K562 (cell line): ENCODE measurements around the gene MMP20. TPM values are rescaled to one million over a fixed set of nuclear protein-coding genes. Genes with fewer than 3 reads are reported as not detected.

Experiments used
- ATAC-seq: fragments of 200-7000 bp; cut with Tn5 transposase; 3 replicates; pipeline ENCODE4 v1.9.1; 2020; ENCODE audit warnings: moderate library complexity
- BruUV-seq: library from RNA; stranded (reverse); fragments of 400-500 nt; replicated peaks from 2 replicates; lab custom pipeline; 2021; lab: Mats Ljungman, UMichigan
- CTCF ChIA-PET: fragments of 300-600 bp; formaldehyde crosslinking; extraction: SDS; loops from one replicate; lab custom pipeline; 2021; ENCODE audit warnings: low intra/inter-chr PET ratio; lab: Yijun Ruan, JAX
- POLR2A ChIA-PET: fragments of 300-600, 350-650 bp; sonication (Branson Sonifier 250); formaldehyde crosslinking; extraction: SDS; loops from one replicate; lab custom pipeline; 2021; ENCODE audit warnings: antibody characterized with exemption, inconsistent platforms; lab: Yijun Ruan, JAX
- DNase-seq, 4 experiments: peaks; one replicate each; pipeline versions ENCODE4 v3.0.0 to v3.0.0-alpha.2; 2011 to 2018; ENCODE audit warnings: low spot score in 3 of 4, mixed read lengths in 3 of 4; ENCODE audit errors: extremely low read depth in 1 of 4
- FAIRE-seq: peaks from 2 replicates; lab custom pipeline; 2011; peaks lifted over from hg19 to GRCh38; lab: Jason Lieb, UNC
- H2AFZ ChIP-seq: 2 replicates; pipeline ENCODE4 v1.6.0; 2011; ENCODE audit warnings: low read depth, low read length, control low read depth, inconsistent platforms
- H3K27ac ChIP-seq: fragments of 200-600 bp; 3 replicates; pipeline ENCODE4 v1.8.0; 2011; ENCODE audit warnings: low read depth, mild to moderate bottlenecking, control low read depth, inconsistent platforms, low read length, moderate library complexity, mixed read lengths; ENCODE audit errors: extremely low read depth
- H3K27me3 ChIP-seq, 2 experiments: fragments of 300-600 bp in 1 of 2; 2 replicates in 1 of 2; 3 replicates in 1 of 2; pipeline versions ENCODE4 v1.6.0 to v1.8.0; 2011; ENCODE audit warnings: inconsistent platforms in 2 of 2, low read length in 2 of 2, mild to moderate bottlenecking in 1 of 2, mixed read lengths in 1 of 2, moderate library complexity in 1 of 2; ENCODE audit not compliant: control insufficient read depth in 2 of 2, insufficient read depth in 2 of 2
- H3K36me3 ChIP-seq: fragments of 300-600 bp; 3 replicates; pipeline ENCODE4 v1.8.0; 2011; ENCODE audit warnings: mild to moderate bottlenecking, low read length, inconsistent platforms; ENCODE audit not compliant: control insufficient read depth, insufficient read depth
- H3K4me1 ChIP-seq, 2 experiments: fragments of 200-600 bp in 1 of 2; replicated peaks in 1 of 2; 2 replicates in 1 of 2; 3 replicates in 1 of 2; pipeline versions ENCODE4 v1.5.1 to v1.8.0; 2011; ENCODE audit warnings: inconsistent platforms in 2 of 2, low read length in 2 of 2, mild to moderate bottlenecking in 1 of 2, mixed read lengths in 1 of 2, moderate library complexity in 1 of 2; ENCODE audit not compliant: control insufficient read depth in 2 of 2, insufficient read depth in 2 of 2
- H3K4me2 ChIP-seq: 2 replicates; pipeline ENCODE4 v1.6.1; 2011; ENCODE audit warnings: low read length, control low read depth, inconsistent platforms, mixed read lengths; ENCODE audit not compliant: insufficient read depth
- H3K4me3 ChIP-seq: fragments of 200-600 bp; sonication (generic), shearing (Covaris generic); 2 replicates; pipeline ENCODE4 v1.5.1; 2016; ENCODE audit warnings: control low read depth, inconsistent platforms
- H3K79me2 ChIP-seq: fragments of 200-600 bp; 3 replicates; pipeline ENCODE4 v1.8.0; 2011; ENCODE audit warnings: low read length, inconsistent platforms; ENCODE audit not compliant: control insufficient read depth, insufficient read depth
- H3K9ac ChIP-seq, 2 experiments: 2 replicates each; pipeline versions ENCODE4 v1.6.0 to v1.6.1; 2011; ENCODE audit warnings: low read depth in 2 of 2, low read length in 2 of 2, control low read depth in 1 of 2, inconsistent platforms in 1 of 2, mild to moderate bottlenecking in 1 of 2, mixed read lengths in 1 of 2; ENCODE audit not compliant: insufficient read depth in 1 of 2
- H3K9me1 ChIP-seq: one replicate; pipeline ENCODE4 v1.6.0; 2011; ENCODE audit warnings: inconsistent platforms, mild to moderate bottlenecking, low read length, moderate library complexity; ENCODE audit not compliant: control insufficient read depth, insufficient read depth
- H3K9me3 ChIP-seq: replicated peaks from 2 replicates; pipeline ENCODE4 v1.5.1; 2011; ENCODE audit warnings: low read depth, low read length, inconsistent platforms; ENCODE audit not compliant: control insufficient read depth, insufficient read depth
- H4K20me1 ChIP-seq: replicated peaks from 2 replicates; pipeline ENCODE4 v1.6.1; 2011; ENCODE audit warnings: low read length, inconsistent platforms, mixed read lengths; ENCODE audit not compliant: control insufficient read depth, insufficient read depth
- MIER1 ChIP-seq: fragments of 450-650 bp; IDR thresholded peaks from 2 replicates; pipeline ENCODE4 v1.6.1; 2016; ENCODE audit warnings: antibody characterized with exemption, mild to moderate bottlenecking, low read depth
- NR2C1 ChIP-seq, 2 experiments: fragments of 450-650 bp; IDR thresholded peaks; 2 replicates each; pipeline ENCODE4 v1.6.1; 2017; ENCODE audit warnings: mild to moderate bottlenecking in 2 of 2, antibody characterized with exemption in 1 of 2, inconsistent platforms in 1 of 2, missing compliant biosample characterization in 1 of 2, missing genetic modification characterization in 1 of 2
- NR2C2 ChIP-seq, 2 experiments: fragments of 200-800 bp in 1 of 2; sonication (Bioruptor generic) in 1 of 2; sonication (generic) in 1 of 2; formaldehyde crosslinking in 1 of 2; IDR thresholded peaks; 2 replicates each; pipeline versions ENCODE4 v1.6.1 to v1.8.0; 2016 to 2022; ENCODE audit warnings: mild to moderate bottlenecking in 1 of 2, missing compliant biosample characterization in 1 of 2, missing genetic modification characterization in 1 of 2, missing genetic modification reagents in 1 of 2
- PPARD ChIP-seq: fragments of 250-450 bp; sonication (Bioruptor Pico); IDR thresholded peaks from 2 replicates; pipeline ENCODE4 v1.8.0; 2022; ENCODE audit warnings: inconsistent platforms, mild to moderate bottlenecking, moderate library complexity
- RCOR1 ChIP-seq, 2 experiments: IDR thresholded peaks; 2 replicates each; pipeline ENCODE4 v1.6.1; 2012; ENCODE audit warnings: low read depth in 2 of 2, low read length in 2 of 2, borderline replicate concordance in 1 of 2, improper control_type of control experiment in 1 of 2
- SNAPC5 ChIP-seq: fragments of 250-450 bp; sonication (Bioruptor Pico); IDR thresholded peaks from 2 replicates; pipeline ENCODE4 v1.8.0; 2021; ENCODE audit warnings: moderate library complexity, mild to moderate bottlenecking, inconsistent platforms
- TAF15 ChIP-seq: fragments of 200-400 bp; formaldehyde crosslinking; IDR thresholded peaks from 2 replicates; pipeline ENCODE4 v1.6.1; 2017; ENCODE audit warnings: mild to moderate bottlenecking, low read depth, low read length, moderate library complexity
- ZBTB43 ChIP-seq: sonication (generic); formaldehyde crosslinking; IDR thresholded peaks from 2 replicates; pipeline ENCODE4 v1.8.0; 2023; ENCODE audit warnings: mild to moderate bottlenecking, missing genetic modification reagents
- WGBS: fragments of 100-300 bp; shearing (Covaris generic); methylation state at CpG from one replicate; pipeline ENCODE4 v1.1.6; 2016; ENCODE audit warnings: low coverage, mixed read lengths; ENCODE audit not compliant: insufficient coverage; ENCODE audit errors: missing lambda C conversion rate; 5-methylcytosine and 5-hydroxymethylcytosine counted together
- in situ Hi-C: fragments of 300-500 bp; cut with MboI; formaldehyde crosslinking; loops from 4 replicates; pipeline ENCODE4 v1.15.0; 2018; ENCODE audit warnings: inconsistent platforms, mixed read lengths
- intact Hi-C: fragments of 100-400 bp; cut with micrococcal nuclease; formaldehyde crosslinking; loops from 2 replicates; pipeline ENCODE4 v1.14.2; 2022
- polyA plus RNA-seq, 8 experiments: library from polyadenylated mRNA; depleted of rRNA in 4 of 8; stranded (reverse) in 5 of 8; unstranded in 3 of 8; fragments of >200 nt; fragmentation: Nextera tagmentation in 2 of 8; fragmentation: Illumina TruSeq in 1 of 8; extraction: Ambion mirVana in 2 of 8; extraction: Trizol in 1 of 8; gene quantifications; 2 replicates each; pipeline versions ENCODE4 v1.2.1 to v1.2.3, GENCODE V29; 2011 to 2014; ENCODE audit warnings: inconsistent platforms in 1 of 8, missing spikeins in 1 of 8
- total RNA-seq, 7 experiments: library from RNA; depleted of rRNA in 6 of 7; stranded (reverse); fragments of >200 nt in 6 of 7; fragmentation: Illumina TruSeq in 2 of 7; extraction: Trizol in 2 of 7; gene quantifications; 2 replicates each; pipeline versions ENCODE4 v1.2.1 to v1.2.3, GENCODE V29; 2011 to 2021; ENCODE audit warnings: low replicate concordance in 1 of 7

MMP20 gene
- total and polyA plus RNA-seq, 9 of the 15 experiments (the other 6 are each of a cell fraction or from before 2014, with no cell fraction given) = not detected

- TF ChIP-seq RCOR1 (IDR thresholded peaks at IDR 0.05; ENCODE audit: borderline replicate concordance in 1 of 2, low read depth in 2 of 2, low read length in 2 of 2) (no peak), NR2C2 (CRISPR knock-in tag; IDR thresholded peaks at IDR 0.05) (no peak), NR2C2 (tag; IDR thresholded peaks at IDR 0.05) (peak; percentile 65), PPARD (CRISPR knock-in tag) (no peak), NR2C1 (IDR thresholded peaks at IDR 0.05) (peak; percentile 60; the same call in 1 of the 2 replicates), NR2C1 (tag; IDR thresholded peaks at IDR 0.05) (peak; percentile 69)
- TF ChIP-seq, all 486 proteins: peak for 2
- H3K79me2 ChIP-seq = no peaks in the 10 kb centered on the region
- DNase-seq = no peak
- no peaks in the 10 kb centered on the region for H3K9me3 ChIP-seq
- H3K4me2 ChIP-seq = no peak overlapping the region; the same call in 1 of the 2 replicates
- H3K9ac ChIP-seq = no peak overlapping the region
- ChIA-PET CTCF (no interaction called here), POLR2A (no interaction called here)
- no TSS peak for BruUV-seq
- H2AFZ ChIP-seq = no peak overlapping the region
- no peaks in the 10 kb centered on the region for H3K36me3 ChIP-seq
- no peaks in the 10 kb centered on the region for H3K9me1 ChIP-seq
- no peak overlapping the region for H3K27ac ChIP-seq
- ATAC-seq = peak; percentile 27; the same call in 1 of the 3 replicates
- no peak overlapping the region for H3K4me3 ChIP-seq
- FAIRE-seq = no peak
- H3K4me1 ChIP-seq = no peaks in the 10 kb centered on the region
- H4K20me1 ChIP-seq = no peaks in the 10 kb centered on the region
- WGBS = under 1% methylated on average over 8 of the region's 8 CpGs
- H3K27me3 ChIP-seq = no peaks in the 10 kb centered on the region; a peak in 1 of 5 replicates
- in situ Hi-C loops = no loop called here
- intact Hi-C loops = no loop called here
Measured at GRCh38 chr11:102640946-102641345, 15.8 kb upstream of the MMP20 start.

- ATAC-seq = no peak
- no peak for DNase-seq
- Histone ChIP-seq H3K4me3 (no peak overlapping the region), H3K27ac (no peak overlapping the region), H3K4me1 (no peaks in the 10 kb centered on the region), H4K20me1 (no peaks in the 10 kb centered on the region), H3K9ac (no peak overlapping the region), H2AFZ (no peak overlapping the region), H3K4me2 (no peak overlapping the region), H3K9me1 (no peaks in the 10 kb centered on the region), H3K9me3 (no peaks in the 10 kb centered on the region), H3K79me2 (no peaks in the 10 kb centered on the region), H3K36me3 (no peaks in the 10 kb centered on the region), H3K27me3 (no peaks in the 10 kb centered on the region; a peak in 1 of 5 replicates)
- ChIA-PET POLR2A (no interaction called here), CTCF (no interaction called here)
- no TSS peak for BruUV-seq
- FAIRE-seq = no peak
- intact Hi-C loops (no loop called here), in situ Hi-C loops (no loop called here)
- no peak for TF ChIP-seq ZBTB43
- TF ChIP-seq SNAPC5 (CRISPR knock-in tag) = no peak
- TF ChIP-seq TAF15 = no peak
- no peak for TF ChIP-seq RCOR1 (IDR thresholded peaks at IDR 0.05; ENCODE audit: borderline replicate concordance in 1 of 2, low read depth in 2 of 2, low read length in 2 of 2)
- no peak for TF ChIP-seq MIER1
Measured at GRCh38 chr11:102639656-102640055, 14.5 kb upstream of the MMP20 start.
